ENCODE results near the gene PPY.

The PPY gene, protein sequence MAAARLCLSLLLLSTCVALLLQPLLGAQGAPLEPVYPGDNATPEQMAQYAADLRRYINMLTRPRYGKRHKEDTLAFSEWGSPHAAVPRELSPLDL

DNA sequence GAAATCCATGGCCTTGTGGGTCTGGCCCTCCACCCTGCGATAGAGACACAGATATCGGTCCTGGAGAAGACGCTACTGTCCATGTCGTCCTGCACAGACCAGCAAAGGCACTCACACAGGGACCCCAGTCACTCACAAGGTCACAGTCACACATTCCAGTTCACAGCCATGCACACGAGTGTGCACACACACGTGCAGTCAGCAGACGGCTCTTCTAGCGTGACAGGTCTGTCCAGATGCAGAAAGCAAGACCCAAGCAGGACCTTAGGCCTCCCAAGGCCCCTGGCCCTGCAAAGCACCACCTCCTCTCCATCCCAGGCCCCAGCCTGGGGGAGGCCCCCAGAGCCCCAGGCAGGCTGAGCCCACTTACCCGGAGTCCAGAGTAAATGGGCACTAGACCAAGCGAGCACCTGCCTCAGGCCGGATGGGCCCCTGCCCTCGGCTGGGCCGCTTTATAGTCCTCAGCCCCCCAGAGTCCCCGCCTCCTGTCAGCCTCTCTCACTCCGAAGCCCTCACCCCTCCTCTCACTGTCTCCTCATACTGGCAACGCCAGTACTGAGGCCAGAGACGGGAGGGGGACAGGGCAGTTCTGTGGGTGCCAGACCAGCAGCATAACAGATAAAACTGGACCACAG, at the start of gene PPY:
Gene PPY, minus strand, starts transcription at position 426 of the 635 bp plus-strand sequence. CDS start 822 bp downstream, outside the sequence.
- DNase-seq (ENCODE audit: low read depth): no peak
- TF ChIP-seq, protein P1, sequence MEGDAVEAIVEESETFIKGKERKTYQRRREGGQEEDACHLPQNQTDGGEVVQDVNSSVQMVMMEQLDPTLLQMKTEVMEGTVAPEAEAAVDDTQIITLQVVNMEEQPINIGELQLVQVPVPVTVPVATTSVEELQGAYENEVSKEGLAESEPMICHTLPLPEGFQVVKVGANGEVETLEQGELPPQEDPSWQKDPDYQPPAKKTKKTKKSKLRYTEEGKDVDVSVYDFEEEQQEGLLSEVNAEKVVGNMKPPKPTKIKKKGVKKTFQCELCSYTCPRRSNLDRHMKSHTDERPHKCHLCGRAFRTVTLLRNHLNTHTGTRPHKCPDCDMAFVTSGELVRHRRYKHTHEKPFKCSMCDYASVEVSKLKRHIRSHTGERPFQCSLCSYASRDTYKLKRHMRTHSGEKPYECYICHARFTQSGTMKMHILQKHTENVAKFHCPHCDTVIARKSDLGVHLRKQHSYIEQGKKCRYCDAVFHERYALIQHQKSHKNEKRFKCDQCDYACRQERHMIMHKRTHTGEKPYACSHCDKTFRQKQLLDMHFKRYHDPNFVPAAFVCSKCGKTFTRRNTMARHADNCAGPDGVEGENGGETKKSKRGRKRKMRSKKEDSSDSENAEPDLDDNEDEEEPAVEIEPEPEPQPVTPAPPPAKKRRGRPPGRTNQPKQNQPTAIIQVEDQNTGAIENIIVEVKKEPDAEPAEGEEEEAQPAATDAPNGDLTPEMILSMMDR (conservative IDR thresholded peaks at IDR 0.05; ENCODE audit: low read depth, low read length): no peak
- H3K4me3 ChIP-seq (ENCODE audit: low read length): no peak within 1 kb of the TSS

DNA sequence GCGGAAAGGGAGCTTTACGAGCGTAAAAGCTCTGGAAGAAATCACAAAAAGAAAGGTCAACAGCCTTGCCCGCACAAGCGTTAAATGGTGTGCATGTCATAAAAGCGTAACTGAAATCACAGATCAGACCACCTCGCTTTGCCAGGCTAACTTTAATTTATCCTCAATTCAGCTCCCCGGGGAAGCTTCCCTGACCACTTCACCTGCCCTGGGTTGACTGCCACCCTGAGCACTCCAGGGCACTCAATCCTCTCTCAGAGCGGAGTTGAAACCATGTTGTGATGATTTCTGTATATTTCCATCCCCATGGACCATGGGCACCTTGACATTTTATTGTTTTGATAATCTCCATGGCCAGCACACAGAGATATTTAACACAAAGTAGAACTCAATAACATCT, 46.0 kb upstream of the PPY start:
- H3K4me3 ChIP-seq (ENCODE audit: low read length): no peak overlapping the region
- TF ChIP-seq, protein P1 (conservative IDR thresholded peaks at IDR 0.05; ENCODE audit: low read depth, low read length): no peak
- DNase-seq (ENCODE audit: low read depth): no peak

DNA sequence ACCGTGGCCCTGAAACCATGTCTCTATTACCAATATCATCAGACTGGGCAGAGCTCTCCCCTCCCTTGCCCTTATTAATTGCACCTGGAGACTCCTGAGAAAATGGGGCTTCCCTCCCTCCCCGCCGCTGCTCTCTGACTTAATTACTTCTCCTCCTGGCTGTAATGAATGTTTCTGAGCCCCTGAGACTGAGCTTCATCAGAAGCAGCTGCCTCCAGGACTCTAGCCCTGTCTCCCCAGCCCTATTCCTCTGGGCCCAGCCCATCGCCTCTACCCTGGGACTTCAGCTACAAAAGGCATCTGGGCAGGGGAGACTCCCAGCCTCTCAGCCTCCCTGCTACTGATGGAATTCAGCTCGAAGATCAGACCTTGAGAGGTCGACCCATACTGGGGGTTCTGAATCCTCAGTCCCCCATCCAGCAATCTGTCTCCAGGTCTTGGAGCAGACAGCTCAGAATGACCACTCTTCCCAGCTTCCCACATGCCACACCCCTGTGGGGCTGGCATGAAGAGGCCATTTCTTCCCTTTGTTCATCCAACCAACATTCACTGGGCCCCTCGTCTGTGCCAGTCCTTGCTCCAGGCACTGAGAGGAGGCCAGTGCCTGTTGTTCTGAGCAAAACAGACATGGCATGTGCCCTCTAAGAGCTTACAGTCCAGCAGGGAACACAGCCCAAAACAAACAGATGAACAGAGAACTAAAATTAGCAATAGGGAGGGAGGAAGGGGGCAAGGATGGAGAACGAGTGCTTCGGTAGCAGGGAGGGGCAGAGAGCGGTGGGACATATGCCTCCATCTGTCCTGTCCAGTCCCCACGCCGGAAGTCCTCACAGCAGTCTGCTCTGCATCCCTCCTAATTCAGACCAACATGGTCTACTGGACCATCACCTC, 45.1 kb upstream of the PPY start:
- DNase-seq (ENCODE audit: low read depth): no peak
- TF ChIP-seq, protein P1 (conservative IDR thresholded peaks at IDR 0.05; ENCODE audit: low read depth, low read length): no peak
- no peak overlapping the region for H3K4me3 ChIP-seq (ENCODE audit: low read length)

DNA sequence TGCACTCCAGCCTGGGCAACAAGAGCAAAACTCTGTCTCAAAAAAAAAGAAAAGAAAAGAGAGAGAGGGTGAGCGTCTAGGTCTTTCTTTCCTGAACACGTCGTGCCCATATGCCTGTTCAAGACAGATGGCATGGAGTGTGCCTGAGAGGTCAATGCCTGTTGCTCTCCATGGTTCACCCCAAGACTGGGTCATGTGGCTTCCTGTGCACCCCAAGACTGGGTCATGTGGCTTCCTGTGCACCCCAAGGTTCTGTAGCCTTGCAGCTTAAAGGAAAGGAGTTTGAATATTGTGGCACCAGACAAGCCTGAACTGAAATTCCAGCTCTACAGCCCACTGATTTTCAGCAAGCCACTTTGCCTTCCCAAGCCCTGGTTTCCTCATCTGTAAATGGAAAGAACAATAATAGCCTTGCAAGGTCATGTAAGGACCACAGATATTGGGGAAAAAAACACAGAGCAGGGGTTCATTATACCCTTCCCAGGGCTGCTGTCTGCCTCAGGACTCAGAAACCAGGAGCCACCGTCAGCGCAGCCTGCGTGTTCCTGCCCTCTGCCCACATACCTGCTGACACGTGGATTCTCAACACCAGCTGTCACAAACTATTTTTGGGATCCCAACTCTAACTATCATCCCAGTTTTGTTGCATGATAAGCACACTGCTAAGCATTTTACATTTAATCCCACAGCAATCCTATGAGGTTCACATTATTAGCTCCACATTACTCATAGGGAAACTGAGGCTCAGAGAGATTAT, 44.1 kb upstream of the PPY start:
- TF ChIP-seq, protein P1 (conservative IDR thresholded peaks at IDR 0.05; ENCODE audit: low read depth, low read length): no peak
- no peak overlapping the region for H3K4me3 ChIP-seq (ENCODE audit: low read length)
- DNase-seq (ENCODE audit: low read depth): no peak

DNA sequence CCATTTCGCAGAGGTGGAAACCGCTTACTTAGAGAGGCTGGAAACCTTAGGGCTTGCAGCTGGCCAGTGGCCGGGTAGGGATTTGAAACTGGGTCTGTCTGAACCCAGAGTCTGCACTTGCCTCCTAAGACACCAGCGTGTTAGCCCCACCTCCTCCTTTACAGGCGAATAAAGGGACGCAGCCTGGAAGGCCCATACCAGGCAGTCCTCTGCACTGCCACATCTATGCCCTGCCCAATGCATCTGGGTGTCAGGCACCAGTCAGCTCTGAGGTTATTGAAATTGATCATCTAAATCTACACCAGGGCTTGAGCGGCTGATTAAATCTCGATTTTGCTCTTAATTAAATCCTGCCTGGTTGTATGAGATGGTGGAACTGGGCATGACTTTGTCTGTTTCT, 42.2 kb upstream of the PPY start:
- H3K4me3 ChIP-seq (ENCODE audit: low read length): no peak overlapping the region
- TF ChIP-seq, protein P1 (conservative IDR thresholded peaks at IDR 0.05; ENCODE audit: low read depth, low read length): no peak
- no peak for DNase-seq (ENCODE audit: low read depth)

DNA sequence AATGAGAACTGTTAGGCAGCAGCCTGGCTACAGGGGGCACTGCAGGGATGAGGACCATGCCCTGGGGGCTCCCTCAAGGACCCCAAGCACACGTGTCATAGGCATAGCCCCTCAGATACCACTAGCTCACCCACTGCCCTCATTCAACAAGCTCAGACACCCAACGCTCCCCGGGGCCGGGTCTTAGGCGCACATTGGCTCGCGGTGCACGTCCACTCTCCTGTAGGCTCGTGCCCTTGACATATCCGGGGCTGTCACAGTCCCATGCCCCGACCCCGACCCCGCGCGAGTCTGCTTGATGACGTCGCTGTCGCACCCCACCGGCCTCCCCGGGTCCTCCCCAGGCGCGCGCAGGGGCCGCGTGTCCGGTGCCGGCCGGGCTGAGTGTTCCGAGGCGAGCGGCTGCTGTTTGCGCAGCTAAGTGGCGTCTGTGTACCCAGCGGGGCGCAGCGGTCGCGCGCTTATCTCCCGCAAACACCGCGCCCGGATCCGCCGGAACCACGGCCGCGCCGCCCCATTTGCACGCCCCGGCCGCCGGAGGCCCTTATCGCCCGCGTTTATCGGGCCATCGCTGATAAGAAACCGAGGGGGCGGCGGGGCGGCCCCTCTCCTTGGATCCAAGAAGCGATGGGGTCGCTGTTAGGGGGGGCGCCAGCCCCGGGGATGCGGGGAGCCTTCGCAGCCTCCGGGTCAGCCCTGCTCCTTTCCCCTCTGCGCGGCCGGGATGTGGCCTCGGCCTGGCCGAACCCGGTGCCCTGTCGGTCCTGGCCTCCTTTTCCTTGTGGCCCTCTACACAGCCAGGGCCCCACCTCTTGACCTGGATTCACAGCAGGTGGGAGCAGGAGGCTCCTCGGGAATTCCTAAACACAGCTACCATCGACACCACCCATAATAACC, 41.5 kb upstream of the PPY start:
- TF ChIP-seq, protein P1 (conservative IDR thresholded peaks at IDR 0.05; ENCODE audit: low read depth, low read length): peak; percentile 45
- peak overlapping the region; percentile 34 for H3K4me3 ChIP-seq (ENCODE audit: low read length)
- no peak for DNase-seq (ENCODE audit: low read depth)
